H1 (cell line): ENCODE data around the gene JAKMIP1. TPM values are rescaled to one million over a fixed set of nuclear protein-coding genes. Genes with fewer than 3 reads are reported as not detected.
A peak's percentile ranks its signal among the peaks of the same experiment; 100 is the strongest.

Source experiments
- CTCF ChIA-PET: fragments of 300-600 bp; sonication (Branson Sonifier 250); formaldehyde crosslinking; loops from one replicate; lab custom pipeline; 2021; ENCODE audit not compliant: partially characterized antibody; lab: Charles Lee
- POLR2A ChIA-PET: fragments of 300-600 bp; sonication (Branson Sonifier 250); formaldehyde crosslinking; loops from one replicate; lab custom pipeline; 2021; ENCODE audit warnings: inconsistent platforms; ENCODE audit not compliant: partially characterized antibody; lab: Charles Lee
- DNase-seq, 2 experiments: peaks; one replicate each; pipeline versions ENCODE4 v3.0.0 to v3.0.0-alpha.2; 2010 to 2022; ENCODE audit warnings: low spot score in 2 of 2, low read depth in 1 of 2, mixed read lengths in 1 of 2
- FAIRE-seq: peaks from 2 replicates; lab custom pipeline; 2011; peaks lifted over from hg19 to GRCh38; lab: Jason Lieb, UNC
- H2AFZ ChIP-seq: 2 replicates; pipeline ENCODE4 v1.8.1; 2012; ENCODE audit warnings: low read length, inconsistent platforms
- H2AK5ac ChIP-seq: 2 replicates; pipeline ENCODE4 v1.6.1; 2013; ENCODE audit warnings: low read depth, low read length
- H2BK120ac ChIP-seq: replicated peaks from 2 replicates; pipeline ENCODE3; 2013; ENCODE audit warnings: low read depth, low read length, inconsistent platforms
- H2BK12ac ChIP-seq: 2 replicates; pipeline ENCODE4 v1.6.1; 2013; ENCODE audit warnings: low read depth, low read length
- H2BK15ac ChIP-seq: 2 replicates; pipeline ENCODE4 v1.6.1; 2013; ENCODE audit warnings: low read length
- H2BK20ac ChIP-seq: 2 replicates; pipeline ENCODE4 v1.6.1; 2013; ENCODE audit warnings: low read length
- H2BK5ac ChIP-seq: 2 replicates; pipeline ENCODE4 v1.6.1; 2013; ENCODE audit warnings: low read depth, low read length
- H3K14ac ChIP-seq: 2 replicates; pipeline ENCODE4 v1.6.1; 2013; ENCODE audit warnings: inconsistent platforms; ENCODE audit not compliant: insufficient read length
- H3K18ac ChIP-seq: 2 replicates; pipeline ENCODE4 v1.6.1; 2013; ENCODE audit warnings: low read length; ENCODE audit errors: extremely low read depth
- H3K23ac ChIP-seq: 2 replicates; pipeline ENCODE4 v1.6.1; 2013; ENCODE audit warnings: inconsistent platforms; ENCODE audit not compliant: insufficient read length
- H3K23me2 ChIP-seq: 2 replicates; pipeline ENCODE4 v1.6.1; 2013; ENCODE audit warnings: low read depth, low read length
- H3K27ac ChIP-seq: 2 replicates; pipeline ENCODE4 v1.6.1; 2011; ENCODE audit warnings: low read depth, low read length, inconsistent platforms
- H3K27me3 ChIP-seq, 4 experiments: replicated peaks in 1 of 4; 1 replicate in 1 of 4; 2 replicates in 3 of 4; pipeline versions ENCODE4 v1.6.1 to v1.8.1; 2011 to 2013; ENCODE audit warnings: low read length in 3 of 4, mild to moderate bottlenecking in 3 of 4, inconsistent platforms in 2 of 4, mixed read lengths in 2 of 4, moderate library complexity in 1 of 4; ENCODE audit not compliant: control insufficient read depth in 3 of 4, insufficient read depth in 3 of 4; ENCODE audit errors: extremely low read depth in 1 of 4
- H3K36me3 ChIP-seq, 4 experiments: 2 replicates each; pipeline versions ENCODE4 v1.6.1 to v1.8.1; 2011 to 2013; ENCODE audit warnings: mild to moderate bottlenecking in 4 of 4, low read length in 3 of 4, moderate library complexity in 2 of 4, control low read depth in 1 of 4, inconsistent platforms in 1 of 4; ENCODE audit not compliant: insufficient read depth in 4 of 4, control insufficient read depth in 2 of 4
- H3K4ac ChIP-seq: replicated peaks from 2 replicates; pipeline ENCODE3; 2013; ENCODE audit warnings: low read length, low read depth, mixed read lengths, inconsistent platforms; ENCODE audit not compliant: insufficient read length
- H3K4me1 ChIP-seq, 4 experiments: replicated peaks in 1 of 4; 1 replicate in 1 of 4; 2 replicates in 3 of 4; pipeline versions ENCODE4 v1.6.1 to v1.8.1; 2011 to 2013; ENCODE audit warnings: low read length in 3 of 4, inconsistent platforms in 2 of 4, mixed read lengths in 1 of 4; ENCODE audit not compliant: insufficient read depth in 4 of 4, control insufficient read depth in 3 of 4
- H3K4me2 ChIP-seq, 2 experiments: 2 replicates each; pipeline versions ENCODE4 v1.6.1 to v1.8.1; 2011 to 2013; ENCODE audit warnings: low read depth in 2 of 2, low read length in 2 of 2, control low read depth in 1 of 2, inconsistent platforms in 1 of 2, mild to moderate bottlenecking in 1 of 2; ENCODE audit not compliant: insufficient read depth in 1 of 2
- H3K4me3 ChIP-seq, 4 experiments: fragments of 200-600, 300-600 bp in 1 of 4; sonication (generic), shearing (Covaris generic), sonication (Bioruptor Twin) in 1 of 4; 2 replicates each; pipeline versions ENCODE4 v1.5.1 to v1.8.1; 2011 to 2016; ENCODE audit warnings: low read length in 4 of 4, low read depth in 3 of 4, control low read depth in 2 of 4, inconsistent platforms in 2 of 4, mild to moderate bottlenecking in 2 of 4, mixed read lengths in 1 of 4, moderate library complexity in 1 of 4; ENCODE audit not compliant: insufficient read depth in 2 of 4; ENCODE audit errors: extremely low read depth in 1 of 4
- H3K56ac ChIP-seq: replicated peaks from 2 replicates; pipeline ENCODE3; 2013; ENCODE audit warnings: low read depth, mild to moderate bottlenecking, mixed read lengths, low read length, inconsistent platforms; ENCODE audit not compliant: insufficient read length
- H3K79me1 ChIP-seq: 2 replicates; pipeline ENCODE4 v1.6.1; 2013; ENCODE audit warnings: low read depth, low read length, control low read depth
- H3K79me2 ChIP-seq, 2 experiments: 2 replicates each; pipeline versions ENCODE4 v1.6.1 to v1.8.1; 2012 to 2013; ENCODE audit warnings: low read length in 2 of 2, mild to moderate bottlenecking in 2 of 2, inconsistent platforms in 1 of 2; ENCODE audit not compliant: insufficient read depth in 2 of 2, control insufficient read depth in 1 of 2
- H3K9ac ChIP-seq, 4 experiments: replicated peaks in 1 of 4; 1 replicate in 1 of 4; 2 replicates in 3 of 4; pipeline versions ENCODE4 v1.6.1 to v1.8.1; 2011 to 2013; ENCODE audit warnings: low read depth in 3 of 4, low read length in 3 of 4, control low read depth in 2 of 4, mild to moderate bottlenecking in 2 of 4, moderate library complexity in 2 of 4, inconsistent platforms in 1 of 4; ENCODE audit errors: extremely low read depth in 1 of 4
- H3K9me3 ChIP-seq, 2 experiments: 2 replicates each; pipeline versions ENCODE4 v1.6.1 to v1.8.1; 2012 to 2013; ENCODE audit warnings: mild to moderate bottlenecking in 2 of 2, moderate library complexity in 2 of 2, control low read depth in 1 of 2, inconsistent platforms in 1 of 2, low read depth in 1 of 2, low read length in 1 of 2, mixed read lengths in 1 of 2; ENCODE audit not compliant: insufficient read depth in 2 of 2
- H4K20me1 ChIP-seq, 2 experiments: replicated peaks in 1 of 2; 2 replicates each; pipeline versions ENCODE3 to v1.8.1; 2011 to 2013; ENCODE audit warnings: inconsistent platforms in 2 of 2, low read length in 2 of 2, mild to moderate bottlenecking in 1 of 2; ENCODE audit not compliant: insufficient read depth in 2 of 2, control insufficient read depth in 1 of 2
- H4K5ac ChIP-seq: 2 replicates; pipeline ENCODE4 v1.6.1; 2013; ENCODE audit warnings: low read length, low read depth, mixed read lengths, inconsistent platforms; ENCODE audit not compliant: insufficient read length
- H4K8ac ChIP-seq: 2 replicates; pipeline ENCODE4 v1.8.0; 2013; ENCODE audit warnings: mild to moderate bottlenecking, moderate library complexity, low read length, inconsistent platforms; ENCODE audit not compliant: insufficient read depth; ENCODE audit errors: extremely low read depth
- H4K91ac ChIP-seq: replicated peaks from 2 replicates; pipeline ENCODE3; 2013; ENCODE audit warnings: low read length, mixed read lengths, inconsistent platforms; ENCODE audit not compliant: insufficient read length
- POLR2AphosphoS5 ChIP-seq: IDR thresholded peaks from 2 replicates; pipeline ENCODE4 v1.6.1; 2011; ENCODE audit warnings: low read depth, low read length
- RAD21 ChIP-seq, 2 experiments: IDR thresholded peaks in 1 of 2; conservative IDR thresholded peaks in 1 of 2; 2 replicates each; pipeline ENCODE4 v1.6.1; 2011; ENCODE audit warnings: low read depth in 2 of 2, low read length in 2 of 2, improper control_type of control experiment in 1 of 2, inconsistent platforms in 1 of 2, mild to moderate bottlenecking in 1 of 2, moderate library complexity in 1 of 2
- SP4 ChIP-seq: IDR thresholded peaks from 2 replicates; pipeline ENCODE4 v1.6.1; 2012; ENCODE audit warnings: low read length, inconsistent platforms
- USF2 ChIP-seq: IDR thresholded peaks from 2 replicates; pipeline ENCODE4 v1.6.1; 2011; ENCODE audit warnings: low read length, improper control_type of control experiment
- WGBS, 2 experiments: shearing (Covaris generic) in 1 of 2; methylation state at CpG; one replicate each; pipeline versions ENCODE4 v1.1.6 to v1.1.7; 2013 to 2015; ENCODE audit warnings: low lambda C conversion rate in 2 of 2, mixed read lengths in 2 of 2, inconsistent platforms in 1 of 2, low coverage in 1 of 2, missing lambda C conversion rate in 1 of 2; ENCODE audit not compliant: insufficient replicate concordance in 2 of 2, insufficient coverage in 1 of 2, insufficient read length in 1 of 2; ENCODE audit errors: extremely low coverage in 1 of 2, missing lambda C conversion rate in 1 of 2; 5-methylcytosine and 5-hydroxymethylcytosine counted together
- polyA plus RNA-seq, 7 experiments: library from polyadenylated mRNA; depleted of rRNA in 3 of 7; stranded (reverse) in 5 of 7; unstranded in 2 of 7; fragments of >200 nt in 5 of 7; fragments of 200-250 nt in 2 of 7; gene quantifications; 1 replicate in 5 of 7; 2 replicates in 1 of 7; 4 replicates in 1 of 7; pipeline versions ENCODE4 v1.2.1 to v1.2.3, GENCODE V29; 2011 to 2013; ENCODE audit warnings: missing spikeins in 2 of 7, mixed read lengths in 2 of 7
- total RNA-seq: library from RNA; stranded (reverse); fragmentation: NEBNext Ultra II Directional; extraction: Animal tissue kit (Norgen Biotek cat#: 25700); gene quantifications from 2 replicates; pipeline ENCODE4 v1.2.1, GENCODE V29; 2021
- TF ChIP-seq, protein P1 (sequence below), 3 experiments: IDR thresholded peaks; 1 replicate in 2 of 3; 2 replicates in 1 of 3; pipeline versions ENCODE4 v1.5.1 to v1.6.1; 2011; ENCODE audit warnings: low read length in 3 of 3, mild to moderate bottlenecking in 3 of 3, inconsistent platforms in 2 of 3, low read depth in 1 of 3, moderate library complexity in 1 of 3; ENCODE audit not compliant: insufficient read depth in 1 of 3; ENCODE audit errors: control extremely low read depth in 1 of 3

Gene JAKMIP1
- total and polyA plus RNA-seq, 2 of the 8 experiments (the other 6 are each of a cell fraction or from before 2014, with no cell fraction given) = 2.5 to 4.4 TPM

GRCh38 chr4:6076391-6076790 is 124.0 kb downstream of the JAKMIP1 start:
- Histone ChIP-seq H3K18ac (no peak overlapping the region), H3K56ac (no peak overlapping the region), H2BK12ac (no peak overlapping the region), H3K79me1 (no peaks in the 10 kb centered on the region), H3K27ac (no peak overlapping the region), H2BK120ac (no peak overlapping the region), H3K4me1 (peaks cover 4 to 8% (median 6%) of the 10 kb centered on the region in 4 experiments), H3K36me3 (no peaks in the 10 kb centered on the region), H3K14ac (no peak overlapping the region), H3K4ac (no peak overlapping the region), H4K5ac (no peak overlapping the region), H2BK15ac (no peak overlapping the region), H3K27me3 (no peaks in the 10 kb centered on the region), H2AFZ (no peak overlapping the region), H3K79me2 (no peaks in the 10 kb centered on the region), H4K20me1 (no peaks in the 10 kb centered on the region), H3K23me2 (peaks cover 2% of the 10 kb centered on the region; the same call in 1 of the 2 replicates), H3K23ac (no peak overlapping the region), H2BK20ac (no peak overlapping the region), H3K4me2 (no peak overlapping the region), H2BK5ac (no peak overlapping the region), H4K8ac (no peak overlapping the region), H3K9ac (no peak overlapping the region), H3K9me3 (no peaks in the 10 kb centered on the region), H2AK5ac (no peak overlapping the region), H3K4me3 (no peak overlapping the region), H4K91ac (no peak overlapping the region)
- TF ChIP-seq, protein P1, sequence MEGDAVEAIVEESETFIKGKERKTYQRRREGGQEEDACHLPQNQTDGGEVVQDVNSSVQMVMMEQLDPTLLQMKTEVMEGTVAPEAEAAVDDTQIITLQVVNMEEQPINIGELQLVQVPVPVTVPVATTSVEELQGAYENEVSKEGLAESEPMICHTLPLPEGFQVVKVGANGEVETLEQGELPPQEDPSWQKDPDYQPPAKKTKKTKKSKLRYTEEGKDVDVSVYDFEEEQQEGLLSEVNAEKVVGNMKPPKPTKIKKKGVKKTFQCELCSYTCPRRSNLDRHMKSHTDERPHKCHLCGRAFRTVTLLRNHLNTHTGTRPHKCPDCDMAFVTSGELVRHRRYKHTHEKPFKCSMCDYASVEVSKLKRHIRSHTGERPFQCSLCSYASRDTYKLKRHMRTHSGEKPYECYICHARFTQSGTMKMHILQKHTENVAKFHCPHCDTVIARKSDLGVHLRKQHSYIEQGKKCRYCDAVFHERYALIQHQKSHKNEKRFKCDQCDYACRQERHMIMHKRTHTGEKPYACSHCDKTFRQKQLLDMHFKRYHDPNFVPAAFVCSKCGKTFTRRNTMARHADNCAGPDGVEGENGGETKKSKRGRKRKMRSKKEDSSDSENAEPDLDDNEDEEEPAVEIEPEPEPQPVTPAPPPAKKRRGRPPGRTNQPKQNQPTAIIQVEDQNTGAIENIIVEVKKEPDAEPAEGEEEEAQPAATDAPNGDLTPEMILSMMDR (IDR thresholded peaks at IDR 0.05; ENCODE audit: control extremely low read depth in 1 of 3, insufficient read depth in 1 of 3, low read depth in 1 of 3, low read length in 3 of 3) = peak; percentile 68 to 80 (median 69)
- TF ChIP-seq POLR2AphosphoS5 (no peak), SP4 (no peak), USF2 (no peak), RAD21 (IDR thresholded peaks at IDR 0.05 in 1 of 2, conservative IDR thresholded peaks at IDR 0.05 in 1 of 2; ENCODE audit: low read depth in 2 of 2, low read length in 2 of 2) (peak; percentile 64 to 75)
- 62% methylated on average over 1 of the region's 1 CpG; no CpG with 5 or more reads in 1 of the 2 experiments for WGBS, 2 experiments
- FAIRE-seq (no peak), DNase-seq (no peak)
- ChIA-PET CTCF (interaction anchor here (0.7 to 6.7 kb wide), 6 partner anchors 9 to 144 kb away, joined by 3 to 64 read pairs (median 4); no protein-coding TSS in a partner anchor), POLR2A (no interaction called here)
